ENCODE data around the gene HEPN1.

The HEPN1 gene

GRCh38 chr11:124873951-124874350 lies 45.1 kb upstream of the HEPN1 start:
- Histone ChIP-seq H3K27me3 (ENCODE audit: low read length) (no peaks in the 10 kb centered on the region), H3K9me2 (replicated peaks; ENCODE audit: insufficient read depth, low read length) (no peaks in the 10 kb centered on the region), H3F3A (ENCODE audit: insufficient read depth) (no peaks in the 10 kb centered on the region), H3K4me3 (ENCODE audit: insufficient read depth, low read length, poor library complexity, severe bottlenecking) (no peak overlapping the region), H3K79me2 (ENCODE audit: insufficient read depth, low read length) (no peaks in the 10 kb centered on the region), H4K20me1 (ENCODE audit: low read depth, low read length) (no peaks in the 10 kb centered on the region), H3K9ac (ENCODE audit: low read length) (no peak overlapping the region), H3K9me3 (ENCODE audit: insufficient read depth, low read length) (no peaks in the 10 kb centered on the region), H3K27ac (ENCODE audit: low read depth, low read length) (no peak overlapping the region), H3K36me3 (ENCODE audit: low read length) (no peaks in the 10 kb centered on the region), H2AFZ (ENCODE audit: low read depth, low read length, severe bottlenecking) (no peak overlapping the region), H3K4me2 (ENCODE audit: low read depth, low read length, poor library complexity, severe bottlenecking) (no peak overlapping the region)
- no peak for TF ChIP-seq CTCF (IDR thresholded peaks at IDR 0.05; ENCODE audit: insufficient read depth, low read length, poor library complexity, severe bottlenecking)
- no peak for TF ChIP-seq EZH2phosphoT487 (conservative IDR thresholded peaks at IDR 0.05; ENCODE audit: low read length)

- Histone ChIP-seq H3K9me3 (ENCODE audit: insufficient read depth, low read length) (no peaks in the 10 kb centered on the region), H3K9me2 (replicated peaks; ENCODE audit: insufficient read depth, low read length) (no peaks in the 10 kb centered on the region), H3K4me3 (ENCODE audit: insufficient read depth, low read length, poor library complexity, severe bottlenecking) (no peak overlapping the region), H4K20me1 (ENCODE audit: low read depth, low read length) (no peaks in the 10 kb centered on the region), H3K79me2 (ENCODE audit: insufficient read depth, low read length) (no peaks in the 10 kb centered on the region), H3K27ac (ENCODE audit: low read depth, low read length) (no peak overlapping the region), H3K36me3 (ENCODE audit: low read length) (no peaks in the 10 kb centered on the region), H3K4me2 (ENCODE audit: low read depth, low read length, poor library complexity, severe bottlenecking) (no peak overlapping the region), H3K9ac (ENCODE audit: low read length) (no peak overlapping the region), H2AFZ (ENCODE audit: low read depth, low read length, severe bottlenecking) (no peak overlapping the region), H3K27me3 (ENCODE audit: low read length) (no peaks in the 10 kb centered on the region), H3F3A (ENCODE audit: insufficient read depth) (no peaks in the 10 kb centered on the region)
- TF ChIP-seq EZH2phosphoT487 (conservative IDR thresholded peaks at IDR 0.05; ENCODE audit: low read length) (no peak), CTCF (IDR thresholded peaks at IDR 0.05; ENCODE audit: insufficient read depth, low read length, poor library complexity, severe bottlenecking) (no peak)
These were observed 44.3 kb upstream of the HEPN1 start for GRCh38 chr11:124874571-124875255.

GRCh38 chr11:124875401-124875800 lies 43.6 kb upstream of the HEPN1 start:
- no peak overlapping the region for H3K27ac ChIP-seq (ENCODE audit: low read depth, low read length)
- H3K9ac ChIP-seq (ENCODE audit: low read length), result no peak overlapping the region
- no peaks in the 10 kb centered on the region for H3K9me3 ChIP-seq (ENCODE audit: insufficient read depth, low read length)
- no peak overlapping the region for H3K4me2 ChIP-seq (ENCODE audit: low read depth, low read length, poor library complexity, severe bottlenecking)
- H3K36me3 ChIP-seq (ENCODE audit: low read length), result no peaks in the 10 kb centered on the region
- TF ChIP-seq EZH2phosphoT487 (conservative IDR thresholded peaks at IDR 0.05; ENCODE audit: low read length) (no peak), CTCF (IDR thresholded peaks at IDR 0.05; ENCODE audit: insufficient read depth, low read length, poor library complexity, severe bottlenecking) (no peak)
- no peaks in the 10 kb centered on the region for H3K79me2 ChIP-seq (ENCODE audit: insufficient read depth, low read length)
- no peaks in the 10 kb centered on the region for H4K20me1 ChIP-seq (ENCODE audit: low read depth, low read length)
- no peaks in the 10 kb centered on the region for H3F3A ChIP-seq (ENCODE audit: insufficient read depth)
- H3K4me3 ChIP-seq (ENCODE audit: insufficient read depth, low read length, poor library complexity, severe bottlenecking), result no peak overlapping the region
- no peaks in the 10 kb centered on the region for H3K9me2 ChIP-seq (replicated peaks; ENCODE audit: insufficient read depth, low read length)
- no peak overlapping the region for H2AFZ ChIP-seq (ENCODE audit: low read depth, low read length, severe bottlenecking)
- no peaks in the 10 kb centered on the region for H3K27me3 ChIP-seq (ENCODE audit: low read length)

Data from SU-DHL-6 (cell line).